ENCODE data around the gene MTOR. TPM values are rescaled to one million over a fixed set of nuclear protein-coding genes. Genes with fewer than 3 reads are reported as not detected.

The MTOR gene
- total RNA-seq, 2 experiments from 2014 or later, result 38.5 to 39.0 TPM

GRCh38 chr1:11132563-11133293 lies 129.6 kb downstream of the MTOR start:
- no peaks in the 10 kb centered on the region for H3K4me1 Mint-ChIP-seq (ENCODE audit: low read depth)
- intact Hi-C loops (cut with micrococcal nuclease), result no loop called here
- CTCF ChIA-PET, result no interaction called here
- H3K9me3 Mint-ChIP-seq, result no peaks in the 10 kb centered on the region
- DNase-seq, result no peak
- no peaks in the 10 kb centered on the region for H3K27me3 Mint-ChIP-seq (ENCODE audit: low read depth)
- H3K36me3 Mint-ChIP-seq (ENCODE audit: low read depth), result peaks cover 25% of the 10 kb centered on the region
- H3K4me3 Mint-ChIP-seq, result no peak overlapping the region
- no peak overlapping the region for H3K27ac Mint-ChIP-seq

GRCh38 chr1:11131816-11132215 lies 130.5 kb downstream of the MTOR start:
- CTCF ChIA-PET, result no interaction called here
- H3K27me3 Mint-ChIP-seq (ENCODE audit: low read depth), result no peaks in the 10 kb centered on the region
- H3K4me1 Mint-ChIP-seq (ENCODE audit: low read depth), result no peaks in the 10 kb centered on the region
- H3K27ac Mint-ChIP-seq, result no peak overlapping the region
- no peaks in the 10 kb centered on the region for H3K9me3 Mint-ChIP-seq
- H3K4me3 Mint-ChIP-seq, result no peak overlapping the region
- peaks cover 28% of the 10 kb centered on the region for H3K36me3 Mint-ChIP-seq (ENCODE audit: low read depth)
- no peak for DNase-seq
- intact Hi-C loops (cut with micrococcal nuclease), result no loop called here

GRCh38 chr1:11130406-11130805 lies 131.9 kb downstream of the MTOR start:
- Mint-ChIP-seq H3K36me3 (ENCODE audit: low read depth) (peaks cover 36% of the 10 kb centered on the region), H3K4me3 (no peak overlapping the region), H3K9me3 (no peaks in the 10 kb centered on the region), H3K27me3 (ENCODE audit: low read depth) (no peaks in the 10 kb centered on the region), H3K27ac (no peak overlapping the region), H3K4me1 (ENCODE audit: low read depth) (no peaks in the 10 kb centered on the region)
- no peak for DNase-seq
- CTCF ChIA-PET, result interaction anchor here (0.9 to 1.2 kb wide), 2 partner anchors 13 to 92 kb away, joined by 3 read pairs; no protein-coding TSS in a partner anchor
- intact Hi-C loops (cut with micrococcal nuclease), result no loop called here

- DNase-seq, result no peak
- CTCF ChIA-PET, result interaction anchor here (0.9 to 1.2 kb wide), 2 partner anchors 14 to 92 kb away, joined by 3 read pairs; no protein-coding TSS in a partner anchor
- intact Hi-C loops (cut with micrococcal nuclease), result no loop called here
- no peaks in the 10 kb centered on the region for H3K27me3 Mint-ChIP-seq (ENCODE audit: low read depth)
- no peaks in the 10 kb centered on the region for H3K9me3 Mint-ChIP-seq
- no peaks in the 10 kb centered on the region for H3K4me1 Mint-ChIP-seq (ENCODE audit: low read depth)
- peaks cover 39% of the 10 kb centered on the region for H3K36me3 Mint-ChIP-seq (ENCODE audit: low read depth)
- H3K27ac Mint-ChIP-seq, result no peak overlapping the region
- no peak overlapping the region for H3K4me3 Mint-ChIP-seq
Observed at GRCh38 chr1:11129649-11130390, 132.5 kb downstream of the MTOR start.

- H3K36me3 Mint-ChIP-seq (ENCODE audit: low read depth), result peaks cover 44% of the 10 kb centered on the region
- H3K27ac Mint-ChIP-seq, result no peak overlapping the region
- intact Hi-C loops (cut with micrococcal nuclease), result no loop called here
- H3K9me3 Mint-ChIP-seq, result no peaks in the 10 kb centered on the region
- H3K4me1 Mint-ChIP-seq (ENCODE audit: low read depth), result no peaks in the 10 kb centered on the region
- H3K27me3 Mint-ChIP-seq (ENCODE audit: low read depth), result no peaks in the 10 kb centered on the region
- DNase-seq, result no peak
- CTCF ChIA-PET, result interaction anchor here (0.7 kb wide), 1 partner anchor 26 kb away, joined by 4 read pairs; no protein-coding TSS in a partner anchor
- no peak overlapping the region for H3K4me3 Mint-ChIP-seq
Observed at GRCh38 chr1:11126569-11126968, 135.8 kb downstream of the MTOR start.

- Mint-ChIP-seq H3K36me3 (ENCODE audit: low read depth) (peaks cover 44% of the 10 kb centered on the region), H3K4me1 (ENCODE audit: low read depth) (no peaks in the 10 kb centered on the region)
- CTCF ChIA-PET, result interaction anchor here (0.7 kb wide), 1 partner anchor 27 kb away, joined by 4 read pairs; no protein-coding TSS in a partner anchor
Observed at GRCh38 chr1:11125931-11126330, 136.4 kb downstream of the MTOR start.

GRCh38 chr1:11124965-11125364 lies 137.4 kb downstream of the MTOR start:
- intact Hi-C loops (cut with micrococcal nuclease), result no loop called here
- Mint-ChIP-seq H3K4me1 (ENCODE audit: low read depth) (no peaks in the 10 kb centered on the region), H3K36me3 (ENCODE audit: low read depth) (peaks cover 40% of the 10 kb centered on the region), H3K27me3 (ENCODE audit: low read depth) (no peaks in the 10 kb centered on the region), H3K9me3 (no peaks in the 10 kb centered on the region), H3K27ac (no peak overlapping the region), H3K4me3 (no peak overlapping the region)
- CTCF ChIA-PET, result no interaction called here
- no peak for DNase-seq

More at GRCh38 chr1:11125931-11126330, 136.4 kb downstream of the MTOR start:
- H3K27me3 Mint-ChIP-seq (ENCODE audit: low read depth), result no peaks in the 10 kb centered on the region
- H3K27ac Mint-ChIP-seq, result no peak overlapping the region
- H3K4me3 Mint-ChIP-seq, result no peak overlapping the region
- intact Hi-C loops (cut with micrococcal nuclease), result no loop called here
- no peak for DNase-seq
- no peaks in the 10 kb centered on the region for H3K9me3 Mint-ChIP-seq

- peaks cover 27% of the 10 kb centered on the region for H3K36me3 Mint-ChIP-seq (ENCODE audit: low read depth)
- no peak overlapping the region for H3K4me3 Mint-ChIP-seq
- no peaks in the 10 kb centered on the region for H3K9me3 Mint-ChIP-seq
- H3K27me3 Mint-ChIP-seq (ENCODE audit: low read depth), result no peaks in the 10 kb centered on the region
- no peak overlapping the region for H3K27ac Mint-ChIP-seq
- CTCF ChIA-PET, result interaction anchor here (1.1 to 2.2 kb wide), 2 partner anchors 21 to 78 kb away, joined by 3 to 10 read pairs; no protein-coding TSS in a partner anchor
- intact Hi-C loops (cut with micrococcal nuclease), result no loop called here
- no peak for DNase-seq
- no peaks in the 10 kb centered on the region for H3K4me1 Mint-ChIP-seq (ENCODE audit: low read depth)
Observed at GRCh38 chr1:11116318-11116717, 146.0 kb downstream of the MTOR start.

- no peak for DNase-seq
- CTCF ChIA-PET, result no interaction called here
- H3K9me3 Mint-ChIP-seq, result no peaks in the 10 kb centered on the region
- intact Hi-C loops (cut with micrococcal nuclease), result no loop called here
- H3K4me1 Mint-ChIP-seq (ENCODE audit: low read depth), result no peaks in the 10 kb centered on the region
- H3K27ac Mint-ChIP-seq, result no peak overlapping the region
- no peaks in the 10 kb centered on the region for H3K27me3 Mint-ChIP-seq (ENCODE audit: low read depth)
- H3K4me3 Mint-ChIP-seq, result no peak overlapping the region
- H3K36me3 Mint-ChIP-seq (ENCODE audit: low read depth), result peaks cover 29% of the 10 kb centered on the region
Observed at GRCh38 chr1:11114966-11115365, 147.4 kb downstream of the MTOR start.

GRCh38 chr1:11109047-11109760 lies 153.1 kb downstream of the MTOR start:
- Mint-ChIP-seq H3K36me3 (ENCODE audit: low read depth) (peaks cover 25% of the 10 kb centered on the region), H3K4me1 (ENCODE audit: low read depth) (no peaks in the 10 kb centered on the region), H3K27ac (no peak overlapping the region), H3K4me3 (no peak overlapping the region), H3K9me3 (no peaks in the 10 kb centered on the region), H3K27me3 (ENCODE audit: low read depth) (no peaks in the 10 kb centered on the region)
- CTCF ChIA-PET, result interaction anchor here (1.3 kb wide), 1 partner anchor 12 kb away, joined by 3 read pairs; no protein-coding TSS in a partner anchor
- no peak for DNase-seq
- intact Hi-C loops (cut with micrococcal nuclease), result no loop called here

- intact Hi-C loops (cut with micrococcal nuclease), result no loop called here
- CTCF ChIA-PET, result interaction anchor here (2.1 kb wide), 1 partner anchor 70 kb away, joined by 9 read pairs; no protein-coding TSS in a partner anchor
- Mint-ChIP-seq H3K36me3 (ENCODE audit: low read depth) (peaks cover 20% of the 10 kb centered on the region), H3K27ac (no peak overlapping the region), H3K9me3 (no peaks in the 10 kb centered on the region), H3K4me3 (no peak overlapping the region), H3K27me3 (ENCODE audit: low read depth) (no peaks in the 10 kb centered on the region), H3K4me1 (ENCODE audit: low read depth) (no peaks in the 10 kb centered on the region)
- no peak for DNase-seq
Observed at GRCh38 chr1:11107599-11107998, 154.8 kb downstream of the MTOR start.

- H3K9me3 Mint-ChIP-seq, result no peaks in the 10 kb centered on the region
- no peak for DNase-seq
- CTCF ChIA-PET, result no interaction called here
- intact Hi-C loops (cut with micrococcal nuclease), result no loop called here
- no peak overlapping the region for H3K4me3 Mint-ChIP-seq
- peaks cover 14% of the 10 kb centered on the region for H3K36me3 Mint-ChIP-seq (ENCODE audit: low read depth)
- no peaks in the 10 kb centered on the region for H3K4me1 Mint-ChIP-seq (ENCODE audit: low read depth)
- H3K27me3 Mint-ChIP-seq (ENCODE audit: low read depth), result no peaks in the 10 kb centered on the region
- no peak overlapping the region for H3K27ac Mint-ChIP-seq
Observed at GRCh38 chr1:11105586-11105985, 156.8 kb downstream of the MTOR start.

Measured in activated naive CD4-positive, alpha-beta T cell treated with anti-CD3 and anti-CD28 coated beads for 36 hours (primary cell).